Vagina (tissue), 2 donors: ENCODE data around the gene NRSN1.
"Not testable (repeated sequence)": the region's sequence is repeated elsewhere in the genome, so short reads cannot be mapped to it uniquely, and the experiment has no call there.

Experiments used
- CTCF ChIP-seq, 3 experiments: fragments of 450-650 bp in 2 of 3; fragments of 200-600 bp in 1 of 3; sonication (generic) in 1 of 3; IDR thresholded peaks; one replicate each; pipeline ENCODE4 v1.5.1; 2017 to 2019; ENCODE audit warnings: antibody characterized with exemption in 3 of 3, mild to moderate bottlenecking in 2 of 3, moderate library complexity in 2 of 3
- POLR2A ChIP-seq, 2 donors: fragments of 450-650 bp; IDR thresholded peaks; one replicate each; pipeline ENCODE4 v1.6.1; 2017; ENCODE audit warnings: antibody characterized with exemption in 2 of 2, mild to moderate bottlenecking in 2 of 2, moderate library complexity in 2 of 2

DNA sequence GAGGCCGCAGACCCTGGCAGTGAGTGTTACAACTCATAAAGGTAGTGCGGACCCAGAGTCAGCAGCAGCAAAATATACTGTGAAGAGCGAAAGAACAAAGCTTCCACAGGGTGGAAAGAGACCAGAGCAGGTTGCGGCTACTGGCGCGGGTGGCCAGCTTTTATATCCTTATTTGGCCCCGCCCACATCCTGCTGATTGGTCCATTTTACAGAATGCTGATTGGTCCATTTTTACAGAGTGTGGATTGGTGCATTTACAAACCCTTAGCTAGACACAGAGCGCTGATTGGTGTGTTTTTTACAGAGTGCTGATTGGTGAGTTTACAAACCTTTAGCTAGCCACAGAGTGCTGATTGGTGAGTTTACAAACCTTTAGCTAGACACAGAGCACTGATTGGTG lies 16.7 kb downstream of the NRSN1 start:
- not testable (repeated sequence) for TF ChIP-seq CTCF, POLR2A (IDR thresholded peaks at IDR 0.05)
